ENCODE data around the gene TEX51. TPM values are rescaled to one million over a fixed set of nuclear protein-coding genes. Genes with fewer than 3 reads are reported as not detected.

TEX51 gene
- total and polyA plus RNA-seq, 2 experiments from 2014 or later, result not detected

DNA sequence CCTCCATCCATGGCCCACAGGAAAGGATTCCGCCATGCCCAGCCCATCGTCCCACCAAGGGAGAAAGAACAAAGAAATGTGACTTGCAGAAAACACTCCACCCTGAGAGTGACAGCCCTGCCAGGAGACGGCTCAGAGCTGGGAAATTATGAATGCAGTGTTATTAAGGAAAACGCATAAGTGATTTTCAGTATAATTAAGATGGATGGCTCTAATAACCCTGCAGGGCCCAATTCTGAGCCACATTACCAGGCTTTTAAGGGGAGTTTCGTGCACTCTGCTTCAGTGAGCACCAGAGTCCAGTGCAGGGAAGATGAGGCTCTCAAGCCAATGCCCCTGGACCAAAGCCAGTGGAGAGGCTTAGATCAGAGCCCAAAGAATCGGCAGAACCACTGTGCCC lies 10.6 kb upstream of the TEX51 start:
- H3K27ac ChIP-seq, result no peak overlapping the region
- no peaks in the 10 kb centered on the region for H3K4me1 ChIP-seq (ENCODE audit: low read depth)
- DNase-seq (ENCODE audit: low read depth in 1 of 2, low spot score in 1 of 2), result no peak
- no peak overlapping the region for H3K4me3 ChIP-seq
- H3K27me3 ChIP-seq, result no peaks in the 10 kb centered on the region
- no peaks in the 10 kb centered on the region for H3K9me3 ChIP-seq (ENCODE audit: low read depth)
- TF ChIP-seq, protein P1, sequence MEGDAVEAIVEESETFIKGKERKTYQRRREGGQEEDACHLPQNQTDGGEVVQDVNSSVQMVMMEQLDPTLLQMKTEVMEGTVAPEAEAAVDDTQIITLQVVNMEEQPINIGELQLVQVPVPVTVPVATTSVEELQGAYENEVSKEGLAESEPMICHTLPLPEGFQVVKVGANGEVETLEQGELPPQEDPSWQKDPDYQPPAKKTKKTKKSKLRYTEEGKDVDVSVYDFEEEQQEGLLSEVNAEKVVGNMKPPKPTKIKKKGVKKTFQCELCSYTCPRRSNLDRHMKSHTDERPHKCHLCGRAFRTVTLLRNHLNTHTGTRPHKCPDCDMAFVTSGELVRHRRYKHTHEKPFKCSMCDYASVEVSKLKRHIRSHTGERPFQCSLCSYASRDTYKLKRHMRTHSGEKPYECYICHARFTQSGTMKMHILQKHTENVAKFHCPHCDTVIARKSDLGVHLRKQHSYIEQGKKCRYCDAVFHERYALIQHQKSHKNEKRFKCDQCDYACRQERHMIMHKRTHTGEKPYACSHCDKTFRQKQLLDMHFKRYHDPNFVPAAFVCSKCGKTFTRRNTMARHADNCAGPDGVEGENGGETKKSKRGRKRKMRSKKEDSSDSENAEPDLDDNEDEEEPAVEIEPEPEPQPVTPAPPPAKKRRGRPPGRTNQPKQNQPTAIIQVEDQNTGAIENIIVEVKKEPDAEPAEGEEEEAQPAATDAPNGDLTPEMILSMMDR (IDR thresholded peaks at IDR 0.05; ENCODE audit: low read depth, low read length), result no peak
- no peaks in the 10 kb centered on the region for H3K36me3 ChIP-seq

GRCh38 chr2:126889071-126889470 lies 9.6 kb upstream of the TEX51 start:
- DNase-seq (ENCODE audit: low read depth in 1 of 2, low spot score in 1 of 2), result no peak
- H3K4me3 ChIP-seq, result no peak overlapping the region
- no peaks in the 10 kb centered on the region for H3K27me3 ChIP-seq
- no peaks in the 10 kb centered on the region for H3K36me3 ChIP-seq
- H3K9me3 ChIP-seq (ENCODE audit: low read depth), result no peaks in the 10 kb centered on the region
- no peaks in the 10 kb centered on the region for H3K4me1 ChIP-seq (ENCODE audit: low read depth)
- H3K27ac ChIP-seq, result no peak overlapping the region
- TF ChIP-seq, protein P1 (IDR thresholded peaks at IDR 0.05; ENCODE audit: low read depth, low read length), result no peak

GRCh38 chr2:126889496-126890135 lies 9.1 kb upstream of the TEX51 start:
- Histone ChIP-seq H3K27ac (no peak overlapping the region), H3K27me3 (no peaks in the 10 kb centered on the region), H3K4me1 (ENCODE audit: low read depth) (no peaks in the 10 kb centered on the region), H3K9me3 (ENCODE audit: low read depth) (no peaks in the 10 kb centered on the region), H3K36me3 (no peaks in the 10 kb centered on the region), H3K4me3 (no peak overlapping the region)
- no peak for DNase-seq (ENCODE audit: low read depth in 1 of 2, low spot score in 1 of 2)
- TF ChIP-seq, protein P1 (IDR thresholded peaks at IDR 0.05; ENCODE audit: low read depth, low read length), result no peak

DNA sequence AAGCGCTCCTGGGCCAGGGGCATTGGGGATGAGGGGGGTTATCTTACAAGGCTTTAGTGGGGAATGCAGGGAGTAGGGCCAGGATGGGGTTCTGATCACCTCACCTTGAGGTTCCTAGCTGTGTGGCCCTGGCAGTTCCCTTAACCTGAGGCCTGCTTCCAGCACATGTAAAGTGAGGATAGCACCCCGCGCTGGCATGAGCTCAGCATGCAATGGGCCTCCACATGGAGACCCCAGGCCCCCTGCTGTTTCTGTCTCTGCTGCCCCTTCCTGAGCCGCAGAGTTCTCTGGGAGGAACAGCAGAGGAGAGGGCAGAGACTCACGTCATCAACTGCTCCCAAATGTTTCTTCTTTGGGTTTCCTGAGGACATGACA lies 8.6 kb upstream of the TEX51 start:
- no peak for DNase-seq (ENCODE audit: low read depth in 1 of 2, low spot score in 1 of 2)
- H3K9me3 ChIP-seq (ENCODE audit: low read depth), result no peaks in the 10 kb centered on the region
- H3K27me3 ChIP-seq, result no peaks in the 10 kb centered on the region
- no peak overlapping the region for H3K4me3 ChIP-seq
- H3K4me1 ChIP-seq (ENCODE audit: low read depth), result no peaks in the 10 kb centered on the region
- no peak overlapping the region for H3K27ac ChIP-seq
- TF ChIP-seq, protein P1 (IDR thresholded peaks at IDR 0.05; ENCODE audit: low read depth, low read length), result no peak
- no peaks in the 10 kb centered on the region for H3K36me3 ChIP-seq

- Histone ChIP-seq H3K27ac (no peak overlapping the region), H3K4me1 (ENCODE audit: low read depth) (no peaks in the 10 kb centered on the region), H3K4me3 (no peak overlapping the region), H3K36me3 (no peaks in the 10 kb centered on the region), H3K9me3 (ENCODE audit: low read depth) (no peaks in the 10 kb centered on the region), H3K27me3 (no peaks in the 10 kb centered on the region)
- no peak for DNase-seq (ENCODE audit: low read depth in 1 of 2, low spot score in 1 of 2)
- TF ChIP-seq, protein P1 (IDR thresholded peaks at IDR 0.05; ENCODE audit: low read depth, low read length), result no peak
These were observed 7.9 kb upstream of the TEX51 start for GRCh38 chr2:126890551-126891450.
